Measurements from ENCODE around the gene FGF2.

DNA sequence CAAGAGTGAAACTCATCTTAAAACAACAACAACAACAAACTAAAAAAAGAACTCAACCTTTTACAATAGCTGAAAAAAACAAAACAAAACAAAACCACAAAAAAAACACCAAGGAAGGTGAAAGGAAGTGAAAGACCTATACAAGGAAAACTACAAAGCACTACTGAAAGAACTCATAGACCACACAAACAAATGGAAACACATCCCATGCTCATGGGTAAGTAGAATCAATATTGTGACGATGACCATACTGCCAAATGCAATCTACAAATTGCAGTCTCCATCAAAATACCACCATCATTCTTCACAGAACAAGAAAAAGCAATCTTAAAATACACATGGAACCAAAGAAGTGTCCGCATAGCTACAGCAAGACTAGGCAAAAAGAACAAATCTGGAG is 41.5 kb upstream of the FGF2 start:
- TF ChIP-seq, protein P1, sequence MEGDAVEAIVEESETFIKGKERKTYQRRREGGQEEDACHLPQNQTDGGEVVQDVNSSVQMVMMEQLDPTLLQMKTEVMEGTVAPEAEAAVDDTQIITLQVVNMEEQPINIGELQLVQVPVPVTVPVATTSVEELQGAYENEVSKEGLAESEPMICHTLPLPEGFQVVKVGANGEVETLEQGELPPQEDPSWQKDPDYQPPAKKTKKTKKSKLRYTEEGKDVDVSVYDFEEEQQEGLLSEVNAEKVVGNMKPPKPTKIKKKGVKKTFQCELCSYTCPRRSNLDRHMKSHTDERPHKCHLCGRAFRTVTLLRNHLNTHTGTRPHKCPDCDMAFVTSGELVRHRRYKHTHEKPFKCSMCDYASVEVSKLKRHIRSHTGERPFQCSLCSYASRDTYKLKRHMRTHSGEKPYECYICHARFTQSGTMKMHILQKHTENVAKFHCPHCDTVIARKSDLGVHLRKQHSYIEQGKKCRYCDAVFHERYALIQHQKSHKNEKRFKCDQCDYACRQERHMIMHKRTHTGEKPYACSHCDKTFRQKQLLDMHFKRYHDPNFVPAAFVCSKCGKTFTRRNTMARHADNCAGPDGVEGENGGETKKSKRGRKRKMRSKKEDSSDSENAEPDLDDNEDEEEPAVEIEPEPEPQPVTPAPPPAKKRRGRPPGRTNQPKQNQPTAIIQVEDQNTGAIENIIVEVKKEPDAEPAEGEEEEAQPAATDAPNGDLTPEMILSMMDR (conservative IDR thresholded peaks at IDR 0.05; ENCODE audit: low read depth, low read length), result no peak
- TF ChIP-seq EZH2 (IDR thresholded peaks at IDR 0.05; ENCODE audit: low read length, unreplicated experiment) (no peak), EZH2phosphoT487 (IDR thresholded peaks at IDR 0.05; ENCODE audit: borderline replicate concordance, low read length) (no peak)
